ENCODE measurements around the gene ZNF408.

- no peak for TF ChIP-seq CTCF (IDR thresholded peaks at IDR 0.05; ENCODE audit: poor library complexity)
- no peak for TF ChIP-seq EZH2 (IDR thresholded peaks at IDR 0.05; ENCODE audit: borderline replicate concordance)
- TF ChIP-seq EZH2phosphoT487 (IDR thresholded peaks at IDR 0.05; ENCODE audit: low read depth, severe bottlenecking, unreplicated experiment) = no peak
These were observed 24.7 kb downstream of the ZNF408 start for GRCh38 chr11:46725338-46726205.
